HCT116 (cell line): Measurements from ENCODE around the gene PPP1R1C. TPM values are rescaled to one million over a fixed set of nuclear protein-coding genes. Genes with fewer than 3 reads are reported as not detected.

ENCODE experiments used
- ATAC-seq: fragments of 200-7000 bp; cut with Tn5 transposase; 2 replicates; pipeline ENCODE4 v1.9.1; 2020; ENCODE audit warnings: mild to moderate bottlenecking, moderate library complexity
- BruUV-seq: library from RNA; stranded (reverse); fragments of 400-500 nt; replicated peaks from 2 replicates; lab custom pipeline; 2021; lab: Mats Ljungman, UMichigan
- CTCF ChIA-PET: fragments of 300-600 bp; sonication (Branson Sonifier 250); formaldehyde crosslinking; loops from one replicate; lab custom pipeline; 2021; ENCODE audit warnings: antibody characterized with exemption; lab: Charles Lee
- POLR2A ChIA-PET: fragments of 300-600, 350-600 bp; sonication (Branson Sonifier 250); formaldehyde crosslinking; loops from one replicate; lab custom pipeline; 2021; ENCODE audit warnings: antibody characterized with exemption; lab: Charles Lee
- RAD21 ChIA-PET, 2 experiments: fragments of 300-600 bp; sonication (Branson Sonifier 250); formaldehyde crosslinking; loops; one replicate each; lab custom pipeline; 2023; ENCODE audit warnings: low total read pairs in 2 of 2; ENCODE audit not compliant: uncharacterized antibody in 2 of 2, unreplicated experiment in 2 of 2, low non-redundant PET in 1 of 2; lab: Charles Lee
- DNase-seq: peaks from one replicate; pipeline ENCODE4 v3.0.0-alpha.2; 2010; ENCODE audit warnings: low read depth, low spot score
- H2AFZ ChIP-seq: fragments of 200-600 bp; shearing (Covaris generic), sonication (generic); 2 replicates; pipeline ENCODE4 v1.6.1; 2017; ENCODE audit warnings: low read depth, mixed run types, mixed read lengths, antibody characterized with exemption, low read length; ENCODE audit not compliant: poor library complexity, severe bottlenecking
- H3K27ac ChIP-seq: 2 replicates; pipeline ENCODE4 v1.5.1; 2012; ENCODE audit warnings: low read depth, low read length
- H3K27me3 ChIP-seq: fragments of 200-600 bp; sonication (generic); 2 replicates; pipeline ENCODE4 v1.6.1; 2016; ENCODE audit warnings: mixed run types, low read length, mixed read lengths; ENCODE audit not compliant: insufficient read depth
- H3K36me3 ChIP-seq, 2 experiments: fragments of 200-500 bp in 1 of 2; fragments of 200-600 bp in 1 of 2; sonication (Bioruptor generic) in 1 of 2; sonication (generic) in 1 of 2; 2 replicates each; pipeline versions ENCODE4 v1.5.1 to v1.6.1; 2014 to 2016; ENCODE audit warnings: low read length in 2 of 2, inconsistent platforms in 1 of 2, mixed read lengths in 1 of 2, mixed run types in 1 of 2; ENCODE audit not compliant: insufficient read depth in 2 of 2, control insufficient read depth in 1 of 2
- H3K4me1 ChIP-seq, 2 experiments: fragments of 200-600 bp in 1 of 2; sonication (generic) in 1 of 2; 2 replicates each; pipeline versions ENCODE4 v1.5.1 to v1.6.1; 2012 to 2017; ENCODE audit warnings: low read length in 2 of 2, inconsistent platforms in 1 of 2, mild to moderate bottlenecking in 1 of 2, mixed read lengths in 1 of 2, mixed run types in 1 of 2, moderate library complexity in 1 of 2; ENCODE audit not compliant: insufficient read depth in 2 of 2, control insufficient read depth in 1 of 2
- H3K4me2 ChIP-seq: fragments of 200-600 bp; sonication (generic); 2 replicates; pipeline ENCODE4 v1.6.1; 2017; ENCODE audit warnings: mixed run types, low read length, mixed read lengths
- H3K4me3 ChIP-seq, 2 experiments: fragments of 200-600 bp in 1 of 2; sonication (generic) in 1 of 2; replicated peaks in 1 of 2; 2 replicates each; pipeline ENCODE4 v1.5.1; 2011 to 2016; ENCODE audit warnings: low read length in 2 of 2, control low read depth in 1 of 2, low read depth in 1 of 2, mild to moderate bottlenecking in 1 of 2, mixed read lengths in 1 of 2, mixed run types in 1 of 2
- H3K79me2 ChIP-seq: fragments of 200-600 bp; sonication (generic); 2 replicates; pipeline ENCODE4 v1.6.1; 2017; ENCODE audit warnings: mild to moderate bottlenecking, mixed run types, low read length, moderate library complexity, mixed read lengths; ENCODE audit not compliant: insufficient read depth
- H3K9ac ChIP-seq: fragments of 200-600 bp; sonication (generic); 2 replicates; pipeline ENCODE4 v1.6.1; 2016; ENCODE audit warnings: low read length, mixed read lengths
- H3K9me2 ChIP-seq: fragments of 200-600 bp; sonication (generic), shearing (Covaris generic); 2 replicates; pipeline ENCODE4 v1.6.1; 2017; ENCODE audit warnings: mixed run types, mild to moderate bottlenecking, moderate library complexity; ENCODE audit not compliant: insufficient read depth
- H3K9me3 ChIP-seq, 2 experiments: fragments of 200-500 bp in 1 of 2; fragments of 200-600 bp in 1 of 2; sonication (Bioruptor generic) in 1 of 2; sonication (generic) in 1 of 2; 2 replicates each; pipeline ENCODE4 v1.6.1; 2014 to 2017; ENCODE audit warnings: low read length in 2 of 2, mixed read lengths in 2 of 2, inconsistent platforms in 1 of 2, low read depth in 1 of 2, mild to moderate bottlenecking in 1 of 2, mixed run types in 1 of 2, moderate library complexity in 1 of 2; ENCODE audit not compliant: control insufficient read depth in 1 of 2, insufficient read depth in 1 of 2
- H4K20me1 ChIP-seq: fragments of 200-600 bp; sonication (generic), shearing (Covaris generic); 2 replicates; pipeline ENCODE4 v1.6.1; 2017; ENCODE audit warnings: mixed run types, mild to moderate bottlenecking, moderate library complexity; ENCODE audit not compliant: insufficient read depth
- CBX3 ChIP-seq: IDR thresholded peaks from 2 replicates; pipeline ENCODE4 v1.6.1; 2012; ENCODE audit warnings: low read depth
- CEBPB ChIP-seq: IDR thresholded peaks from 2 replicates; pipeline ENCODE4 v1.6.1; 2012; ENCODE audit warnings: low read depth
- CTCF ChIP-seq, 3 experiments: fragments of 200-600 bp in 1 of 3; sonication (generic) in 1 of 3; IDR thresholded peaks in 2 of 3; conservative IDR thresholded peaks in 1 of 3; 2 replicates each; pipeline ENCODE4 v1.5.1; 2012 to 2017; ENCODE audit warnings: low read depth in 2 of 3, low read length in 2 of 3, antibody characterized with exemption in 1 of 3, borderline replicate concordance in 1 of 3, control low read depth in 1 of 3, mild to moderate bottlenecking in 1 of 3, mixed read lengths in 1 of 3, mixed run types in 1 of 3, moderate library complexity in 1 of 3; ENCODE audit not compliant: insufficient read depth in 1 of 3
- EGR1 ChIP-seq: IDR thresholded peaks from 2 replicates; pipeline ENCODE4 v1.6.1; 2012; ENCODE audit warnings: low read depth
- ELF1 ChIP-seq: IDR thresholded peaks from 2 replicates; pipeline ENCODE4 v1.6.1; 2012; ENCODE audit warnings: low read depth, borderline replicate concordance
- EZH2 ChIP-seq: fragments of 200-600 bp; sonication (generic); IDR thresholded peaks from 2 replicates; pipeline ENCODE4 v1.6.1; 2017; ENCODE audit warnings: antibody characterized with exemption, mixed run types
- EZH2phosphoT487 ChIP-seq: fragments of 200-600 bp; IDR thresholded peaks from 2 replicates; pipeline ENCODE4 v1.6.1; 2018; ENCODE audit warnings: antibody characterized with exemption, borderline replicate concordance
- JUND ChIP-seq: IDR thresholded peaks from 2 replicates; pipeline ENCODE4 v1.6.1; 2012
- POLR2AphosphoS5 ChIP-seq: IDR thresholded peaks from 2 replicates; pipeline ENCODE4 v1.6.1; 2011; ENCODE audit warnings: mild to moderate bottlenecking, low read depth, low read length, moderate library complexity
- SIN3A ChIP-seq: IDR thresholded peaks from 2 replicates; pipeline ENCODE4 v1.6.1; 2012; ENCODE audit warnings: low read depth
- SP1 ChIP-seq: IDR thresholded peaks from 2 replicates; pipeline ENCODE4 v1.6.1; 2012; ENCODE audit warnings: low read depth
- SRF ChIP-seq: IDR thresholded peaks from 2 replicates; pipeline ENCODE4 v1.6.1; 2012; ENCODE audit warnings: low read depth
- TCF7L2 ChIP-seq: IDR thresholded peaks from 2 replicates; pipeline ENCODE4 v1.7.0; 2011; ENCODE audit warnings: borderline replicate concordance, inconsistent platforms; ENCODE audit not compliant: insufficient read depth, insufficient read length; ENCODE audit errors: extremely low read depth
- YY1 ChIP-seq: IDR thresholded peaks from 2 replicates; pipeline ENCODE4 v1.6.1; 2011; ENCODE audit warnings: low read length, low read depth, moderate library complexity, mild to moderate bottlenecking; ENCODE audit not compliant: insufficient replicate concordance; ENCODE audit errors: extremely low read depth
- ZBTB33 ChIP-seq: IDR thresholded peaks from 2 replicates; pipeline ENCODE4 v1.6.1; 2011; ENCODE audit warnings: mild to moderate bottlenecking, low read length, moderate library complexity; ENCODE audit not compliant: insufficient replicate concordance; ENCODE audit errors: extremely low read depth
- ZFX ChIP-seq: fragments of 450-650 bp; IDR thresholded peaks from 2 replicates; pipeline ENCODE4 v1.6.1; 2017
- ZNF274 ChIP-seq: fragments of 200-500 bp; sonication (Bioruptor generic); IDR thresholded peaks from 2 replicates; pipeline ENCODE4 v1.6.1; 2014; ENCODE audit warnings: mild to moderate bottlenecking, low read depth, low read length, inconsistent platforms
- intact Hi-C: fragments of 100-400 bp; cut with micrococcal nuclease; formaldehyde crosslinking; loops from 2 replicates; pipeline ENCODE4 v1.10.0; 2022
- total RNA-seq: library from RNA; stranded (reverse); gene quantifications from one replicate; pipeline ENCODE4 v1.2.1, GENCODE V29; 2021; ENCODE audit not compliant: unreplicated experiment
- TF ChIP-seq, protein P1 (sequence below): IDR thresholded peaks from 2 replicates; pipeline ENCODE4 v1.6.1; 2012

The PPP1R1C gene
- total RNA-seq, 1 experiment from 2014 or later = 17.8 TPM

DNA sequence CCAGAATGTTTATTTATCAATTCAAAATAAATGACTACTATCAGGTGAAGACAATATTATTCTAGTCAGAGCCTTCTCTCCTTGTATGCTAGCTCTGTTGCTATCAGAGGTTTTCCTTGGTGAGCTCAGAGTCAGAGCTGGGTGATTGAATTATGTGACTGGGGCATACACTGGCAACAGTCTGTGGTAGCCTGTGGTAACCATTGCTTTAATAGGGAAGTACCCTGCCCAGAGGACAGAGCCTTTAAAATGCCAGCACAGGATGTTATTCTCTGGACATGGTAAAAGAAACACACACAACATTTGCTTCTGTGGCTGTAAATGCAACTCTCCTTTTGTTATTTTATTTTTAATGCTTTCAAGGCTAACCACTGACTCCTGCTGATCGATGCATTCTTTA is 124.7 kb downstream of the PPP1R1C start:
- no peak overlapping the region for H3K4me2 ChIP-seq
- H3K9ac ChIP-seq = no peak overlapping the region
- TF ChIP-seq SP1 (no peak), ZBTB33 (no peak), ELF1 (no peak), ZFX (no peak), CTCF (IDR thresholded peaks at IDR 0.05 in 2 of 3, conservative IDR thresholded peaks at IDR 0.05 in 1 of 3; ENCODE audit: borderline replicate concordance in 1 of 3, insufficient read depth in 1 of 3, low read depth in 2 of 3, low read length in 2 of 3) (no peak), JUND (no peak), EZH2 (no peak), ZNF274 (no peak), SRF (no peak), SIN3A (no peak), POLR2AphosphoS5 (no peak), CBX3 (no peak), CEBPB (no peak), EZH2phosphoT487 (no peak), EGR1 (no peak), TCF7L2 (no peak), YY1 (no peak)
- TF ChIP-seq, protein P1, sequence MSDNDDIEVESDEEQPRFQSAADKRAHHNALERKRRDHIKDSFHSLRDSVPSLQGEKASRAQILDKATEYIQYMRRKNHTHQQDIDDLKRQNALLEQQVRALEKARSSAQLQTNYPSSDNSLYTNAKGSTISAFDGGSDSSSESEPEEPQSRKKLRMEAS = no peak
- intact Hi-C loops = no loop called here
- RAD21 ChIA-PET = no interaction called here
- DNase-seq (no peak), ATAC-seq (no peak)
- POLR2A ChIA-PET = no interaction called here
- H3K4me3 ChIP-seq = no peak overlapping the region
- H3K4me1 ChIP-seq = peaks cover 0 to 4% of the 10 kb centered on the region in 2 experiments; a peak in 1 of 4 replicates
- no peaks in the 10 kb centered on the region for H3K9me2 ChIP-seq
- no peaks in the 10 kb centered on the region for H3K9me3 ChIP-seq
- no peak overlapping the region for H3K27ac ChIP-seq
- H3K79me2 ChIP-seq = no peaks in the 10 kb centered on the region
- H3K36me3 ChIP-seq = no peaks in the 10 kb centered on the region
- CTCF ChIA-PET = no interaction called here
- H3K27me3 ChIP-seq = no peaks in the 10 kb centered on the region
- H2AFZ ChIP-seq = no peak overlapping the region
- no TSS peak for BruUV-seq
- H4K20me1 ChIP-seq = no peaks in the 10 kb centered on the region
